K562 (cell line): ENCODE results near the gene CDK11A. TPM values are rescaled to one million over a fixed set of nuclear protein-coding genes. Genes with fewer than 3 reads are reported as not detected.
A peak's percentile ranks its signal among the peaks of the same experiment; 100 is the strongest.

ENCODE experiments used
- ADNP ChIP-seq: fragments of 200-800 bp; sonication (Bioruptor generic); IDR thresholded peaks from 2 replicates; pipeline ENCODE4 v1.6.1; 2016; ENCODE audit warnings: missing genetic modification characterization, missing compliant biosample characterization
- E2F1 ChIP-seq: sonication (generic); formaldehyde crosslinking; IDR thresholded peaks from 2 replicates; pipeline ENCODE4 v1.8.1; 2023; ENCODE audit warnings: mild to moderate bottlenecking, missing genetic modification reagents, moderate library complexity
- GABPB2 ChIP-seq: fragments of 250-450 bp; sonication (Bioruptor Pico); conservative IDR thresholded peaks from 2 replicates; pipeline ENCODE4 v1.5.1; 2021; ENCODE audit warnings: mild to moderate bottlenecking
- HDAC2 ChIP-seq: fragments of 450-650 bp; IDR thresholded peaks from 2 replicates; pipeline ENCODE4 v1.6.1; 2016; ENCODE audit warnings: mild to moderate bottlenecking
- HNRNPLL ChIP-seq: fragments of 200-400 bp; formaldehyde crosslinking; IDR thresholded peaks from 2 replicates; pipeline ENCODE4 v1.6.1; 2017; ENCODE audit warnings: low read length, low read depth, mild to moderate bottlenecking; ENCODE audit not compliant: poor library complexity, severe bottlenecking
- HNRNPUL1 ChIP-seq: fragments of 200-400 bp; formaldehyde crosslinking; IDR thresholded peaks from 2 replicates; pipeline ENCODE4 v1.6.1; 2017; ENCODE audit warnings: low read length
- MAFF ChIP-seq: IDR thresholded peaks from 2 replicates; pipeline ENCODE4 v1.6.1; 2012; ENCODE audit warnings: low read length, improper control_type of control experiment
- MTA3 ChIP-seq: fragments of 450-650 bp; formaldehyde crosslinking; IDR thresholded peaks from 2 replicates; pipeline ENCODE4 v1.6.1; 2017; ENCODE audit warnings: mild to moderate bottlenecking, borderline replicate concordance
- SAFB2 ChIP-seq: fragments of 200-400 bp; formaldehyde crosslinking; IDR thresholded peaks from 2 replicates; pipeline ENCODE4 v1.6.1; 2018; ENCODE audit warnings: borderline replicate concordance, low read length, low read depth, moderate library complexity; ENCODE audit not compliant: severe bottlenecking
- TSC22D4 ChIP-seq: fragments of 450-650 bp; IDR thresholded peaks from 2 replicates; pipeline ENCODE4 v1.6.1; 2016; ENCODE audit warnings: missing genetic modification characterization, missing biosample characterization, control low read depth
- ZC3H8 ChIP-seq: fragments of 450-650 bp; IDR thresholded peaks from 2 replicates; pipeline ENCODE4 v1.6.1; 2017
- ZNF717 ChIP-seq: fragments of 250-450 bp; sonication (Bioruptor Pico); IDR thresholded peaks from 2 replicates; pipeline ENCODE4 v1.5.0; 2021
- polyA plus RNA-seq, 8 experiments: library from polyadenylated mRNA; depleted of rRNA in 4 of 8; stranded (reverse) in 5 of 8; unstranded in 3 of 8; fragments of >200 nt; fragmentation: Nextera tagmentation in 2 of 8; fragmentation: Illumina TruSeq in 1 of 8; extraction: Ambion mirVana in 2 of 8; extraction: Trizol in 1 of 8; gene quantifications; 2 replicates each; pipeline versions ENCODE4 v1.2.1 to v1.2.3, GENCODE V29; 2011 to 2014; ENCODE audit warnings: inconsistent platforms in 1 of 8, missing spikeins in 1 of 8
- total RNA-seq, 7 experiments: library from RNA; depleted of rRNA in 6 of 7; stranded (reverse); fragments of >200 nt in 6 of 7; fragmentation: Illumina TruSeq in 2 of 7; extraction: Trizol in 2 of 7; gene quantifications; 2 replicates each; pipeline versions ENCODE4 v1.2.1 to v1.2.3, GENCODE V29; 2011 to 2021; ENCODE audit warnings: low replicate concordance in 1 of 7
- TF ChIP-seq, protein P1 (sequence below): fragments of 450-650 bp; IDR thresholded peaks from 2 replicates; pipeline ENCODE4 v1.6.1; 2016; ENCODE audit warnings: low read depth

CDK11A gene
- total and polyA plus RNA-seq, 9 of the 15 experiments (the other 6 are each of a cell fraction or from before 2014, with no cell fraction given) = 4.5 to 71.0 (median 43.9) TPM

DNA sequence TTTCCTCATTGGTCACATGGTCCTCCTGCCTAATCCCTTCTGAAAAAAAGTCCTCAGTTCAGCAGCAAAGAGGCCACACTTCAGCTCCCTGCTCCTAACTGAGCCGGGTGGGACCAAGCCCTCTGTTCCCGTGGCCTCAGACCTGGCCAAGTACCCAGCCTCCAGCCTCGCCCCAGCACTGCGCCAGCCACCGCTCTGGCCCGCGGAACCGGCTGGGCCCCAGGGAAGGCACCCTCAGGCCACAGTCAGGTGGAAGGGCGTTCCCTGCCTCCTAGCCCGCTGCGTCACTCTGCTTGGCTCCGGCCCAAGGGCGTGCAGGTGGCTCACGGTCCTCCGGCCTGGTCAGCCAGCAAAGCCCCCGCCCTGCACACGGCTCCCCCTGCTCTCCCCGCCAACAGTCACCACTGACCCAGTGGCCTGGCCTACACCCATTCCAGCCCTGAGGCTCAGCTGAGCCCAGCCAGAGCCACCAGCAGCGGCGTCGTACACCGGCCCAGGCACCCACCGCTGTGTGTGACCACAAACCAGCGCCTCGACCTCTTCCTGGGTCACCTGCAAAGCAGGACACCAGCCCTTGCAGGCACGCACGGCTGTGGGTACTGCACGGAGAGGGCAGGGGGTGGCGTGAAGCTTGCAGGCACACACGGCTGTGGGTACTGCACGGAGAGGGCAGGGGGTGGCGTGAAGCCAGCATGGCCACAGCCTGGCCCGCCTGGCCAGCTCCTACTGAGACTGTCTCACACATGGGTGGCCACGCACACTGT, 34.7 kb upstream of the CDK11A start (continued):
- TF ChIP-seq, protein P1, sequence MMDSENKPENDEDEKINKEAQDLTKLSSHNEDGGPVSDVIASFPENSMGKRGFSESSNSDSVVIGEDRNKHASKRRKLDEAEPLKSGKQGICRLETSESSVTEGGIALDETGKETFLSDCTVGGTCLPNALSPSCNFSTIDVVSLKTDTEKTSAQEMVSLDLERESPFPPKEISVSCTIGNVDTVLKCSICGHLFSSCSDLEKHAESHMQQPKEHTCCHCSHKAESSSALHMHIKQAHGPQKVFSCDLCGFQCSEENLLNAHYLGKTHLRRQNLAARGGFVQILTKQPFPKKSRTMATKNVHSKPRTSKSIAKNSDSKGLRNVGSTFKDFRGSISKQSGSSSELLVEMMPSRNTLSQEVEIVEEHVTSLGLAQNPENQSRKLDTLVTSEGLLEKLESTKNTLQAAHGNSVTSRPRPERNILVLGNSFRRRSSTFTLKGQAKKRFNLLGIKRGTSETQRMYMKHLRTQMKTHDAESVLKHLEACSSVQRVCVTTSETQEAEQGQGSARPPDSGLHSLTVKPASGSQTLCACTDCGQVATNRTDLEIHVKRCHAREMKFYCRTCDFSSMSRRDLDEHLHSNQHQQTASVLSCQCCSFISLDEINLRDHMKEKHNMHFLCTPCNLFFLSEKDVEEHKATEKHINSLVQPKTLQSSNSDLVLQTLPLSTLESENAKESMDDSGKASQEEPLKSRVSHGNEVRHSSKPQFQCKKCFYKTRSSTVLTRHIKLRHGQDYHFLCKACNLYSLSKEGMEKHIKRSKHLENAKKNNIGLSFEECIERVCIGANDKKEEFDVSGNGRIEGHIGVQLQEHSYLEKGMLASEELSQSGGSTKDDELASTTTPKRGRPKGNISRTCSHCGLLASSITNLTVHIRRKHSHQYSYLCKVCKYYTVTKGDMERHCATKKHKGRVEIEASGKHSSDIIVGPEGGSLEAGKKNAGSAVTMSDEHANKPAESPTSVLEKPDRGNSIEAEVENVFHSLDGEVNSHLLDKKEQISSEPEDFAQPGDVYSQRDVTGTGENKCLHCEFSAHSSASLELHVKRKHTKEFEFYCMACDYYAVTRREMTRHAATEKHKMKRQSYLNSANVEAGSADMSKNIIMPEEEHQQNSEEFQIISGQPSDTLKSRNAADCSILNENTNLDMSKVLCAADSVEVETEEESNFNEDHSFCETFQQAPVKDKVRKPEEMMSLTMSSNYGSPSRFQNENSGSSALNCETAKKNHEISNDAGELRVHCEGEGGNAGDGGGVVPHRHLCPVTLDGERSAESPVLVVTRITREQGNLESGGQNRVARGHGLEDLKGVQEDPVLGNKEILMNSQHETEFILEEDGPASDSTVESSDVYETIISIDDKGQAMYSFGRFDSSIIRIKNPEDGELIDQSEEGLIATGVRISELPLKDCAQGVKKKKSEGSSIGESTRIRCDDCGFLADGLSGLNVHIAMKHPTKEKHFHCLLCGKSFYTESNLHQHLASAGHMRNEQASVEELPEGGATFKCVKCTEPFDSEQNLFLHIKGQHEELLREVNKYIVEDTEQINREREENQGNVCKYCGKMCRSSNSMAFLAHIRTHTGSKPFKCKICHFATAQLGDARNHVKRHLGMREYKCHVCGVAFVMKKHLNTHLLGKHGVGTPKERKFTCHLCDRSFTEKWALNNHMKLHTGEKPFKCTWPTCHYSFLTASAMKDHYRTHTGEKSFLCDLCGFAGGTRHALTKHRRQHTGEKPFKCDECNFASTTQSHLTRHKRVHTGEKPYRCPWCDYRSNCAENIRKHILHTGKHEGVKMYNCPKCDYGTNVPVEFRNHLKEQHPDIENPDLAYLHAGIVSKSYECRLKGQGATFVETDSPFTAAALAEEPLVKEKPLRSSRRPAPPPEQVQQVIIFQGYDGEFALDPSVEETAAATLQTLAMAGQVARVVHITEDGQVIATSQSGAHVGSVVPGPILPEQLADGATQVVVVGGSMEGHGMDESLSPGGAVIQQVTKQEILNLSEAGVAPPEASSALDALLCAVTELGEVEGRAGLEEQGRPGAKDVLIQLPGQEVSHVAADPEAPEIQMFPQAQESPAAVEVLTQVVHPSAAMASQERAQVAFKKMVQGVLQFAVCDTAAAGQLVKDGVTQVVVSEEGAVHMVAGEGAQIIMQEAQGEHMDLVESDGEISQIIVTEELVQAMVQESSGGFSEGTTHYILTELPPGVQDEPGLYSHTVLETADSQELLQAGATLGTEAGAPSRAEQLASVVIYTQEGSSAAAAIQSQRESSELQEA = no peak
- TF ChIP-seq HNRNPLL (no peak), MAFF (peak; percentile 62; the same call in 1 of the 2 replicates), MTA3 (peak; percentile 94), HDAC2 (peak; percentile 54; the same call in 1 of the 2 replicates), GABPB2 (CRISPR knock-in tag) (no peak), ADNP (tag) (no peak), TSC22D4 (tag) (no peak), ZC3H8 (0 out of 2 replicates have a peak, but pooled peaks have one; percentile 8), ZNF717 (no peak), HNRNPUL1 (no peak), SAFB2 (no peak), E2F1 (0 out of 2 replicates have a peak, but pooled peaks have one; percentile 51)
